CD14-positive monocyte (primary cell): ENCODE data around the gene MEF2B. TPM values are rescaled to one million over a fixed set of nuclear protein-coding genes. Genes with fewer than 3 reads are reported as not detected.

ENCODE experiments used
- DNase-seq, 3 donors: peaks; one replicate each; pipeline ENCODE4 v3.0.0-alpha.2; 2011 to 2022
- H2AFZ ChIP-seq: 2 replicates; pipeline ENCODE4 v1.6.0; 2012; ENCODE audit warnings: mild to moderate bottlenecking, low read depth, low read length, inconsistent platforms; ENCODE audit not compliant: insufficient read depth, poor library complexity, severe bottlenecking
- H3K27ac ChIP-seq, 2 donors: 1 replicate in 1 of 2; 2 replicates in 1 of 2; pipeline ENCODE4 v1.5.1; 2012 to 2013; ENCODE audit warnings: low read length in 2 of 2, control low read depth in 1 of 2, inconsistent platforms in 1 of 2, low read depth in 1 of 2, mild to moderate bottlenecking in 1 of 2
- H3K27me3 ChIP-seq, 2 donors: one replicate each; pipeline versions ENCODE4 v1.6.0 to v1.6.1; 2011 to 2013; ENCODE audit warnings: low read length in 2 of 2; ENCODE audit not compliant: control insufficient read depth in 2 of 2, insufficient read depth in 2 of 2
- H3K36me3 ChIP-seq, 2 donors: replicated peaks in 1 of 2; 1 replicate in 1 of 2; 2 replicates in 1 of 2; pipeline versions ENCODE4 v1.5.1 to v1.6.1; 2012 to 2013; ENCODE audit warnings: low read length in 2 of 2, control low read depth in 1 of 2, inconsistent platforms in 1 of 2, mild to moderate bottlenecking in 1 of 2; ENCODE audit not compliant: insufficient read depth in 2 of 2, control insufficient read depth in 1 of 2
- H3K4me1 ChIP-seq, 2 donors: 1 replicate in 1 of 2; 2 replicates in 1 of 2; pipeline versions ENCODE4 v1.5.1 to v1.6.1; 2012 to 2013; ENCODE audit warnings: low read length in 2 of 2, control low read depth in 1 of 2, inconsistent platforms in 1 of 2, mild to moderate bottlenecking in 1 of 2, moderate library complexity in 1 of 2; ENCODE audit not compliant: insufficient read depth in 2 of 2, control insufficient read depth in 1 of 2
- H3K4me2 ChIP-seq: replicated peaks from 2 replicates; pipeline ENCODE3; 2012; ENCODE audit warnings: low read length, moderate library complexity, mild to moderate bottlenecking; ENCODE audit not compliant: poor library complexity, severe bottlenecking; ENCODE audit errors: extremely low read depth
- H3K4me3 ChIP-seq, 3 experiments: fragments of 200-600 bp in 1 of 3; sonication (generic) in 1 of 3; replicated peaks in 1 of 3; 1 replicate in 2 of 3; 2 replicates in 1 of 3; pipeline ENCODE4 v1.5.1; 2011 to 2013; ENCODE audit warnings: low read length in 3 of 3, mild to moderate bottlenecking in 3 of 3, control low read depth in 2 of 3, low read depth in 2 of 3, inconsistent platforms in 1 of 3, moderate library complexity in 1 of 3
- H3K79me2 ChIP-seq: 2 replicates; pipeline ENCODE4 v1.6.0; 2012; ENCODE audit warnings: mild to moderate bottlenecking, control low read depth, inconsistent platforms, low read length, moderate library complexity; ENCODE audit not compliant: insufficient read depth
- H3K9ac ChIP-seq: 2 replicates; pipeline ENCODE4 v1.6.0; 2017; ENCODE audit warnings: low read length, mild to moderate bottlenecking; ENCODE audit not compliant: insufficient read depth, poor library complexity, severe bottlenecking
- H3K9me3 ChIP-seq, 2 donors: replicated peaks in 1 of 2; 1 replicate in 1 of 2; 2 replicates in 1 of 2; pipeline versions ENCODE4 v1.5.1 to v1.6.1; 2012 to 2013; ENCODE audit warnings: low read length in 2 of 2, control low read depth in 1 of 2; ENCODE audit not compliant: control insufficient read depth in 1 of 2, insufficient read depth in 1 of 2
- H4K20me1 ChIP-seq: 2 replicates; pipeline ENCODE4 v1.6.0; 2012; ENCODE audit warnings: mild to moderate bottlenecking, low read length, control low read depth, moderate library complexity; ENCODE audit not compliant: insufficient read depth
- H3K27ac Mint-ChIP-seq, 7 donors: one replicate each; pipeline ENCODE4 v1.8.0; 2020; ENCODE audit warnings: mild to moderate bottlenecking in 7 of 7, mixed read lengths in 7 of 7, moderate library complexity in 6 of 7, inconsistent platforms in 2 of 7
- H3K27me3 Mint-ChIP-seq, 3 donors: one replicate each; pipeline ENCODE4 v1.8.0; 2021 to 2022; ENCODE audit warnings: low read depth in 3 of 3, mild to moderate bottlenecking in 3 of 3, mixed read lengths in 3 of 3, moderate library complexity in 3 of 3, inconsistent platforms in 1 of 3
- H3K36me3 Mint-ChIP-seq, 2 donors: one replicate each; pipeline ENCODE4 v1.8.0; 2020; ENCODE audit warnings: mixed read lengths in 2 of 2, inconsistent platforms in 1 of 2, mild to moderate bottlenecking in 1 of 2
- H3K4me1 Mint-ChIP-seq: one replicate; pipeline ENCODE4 v1.8.0; 2020; ENCODE audit warnings: mild to moderate bottlenecking, mixed read lengths
- H3K4me3 Mint-ChIP-seq, 2 donors: one replicate each; pipeline ENCODE4 v1.8.0; 2020; ENCODE audit warnings: mild to moderate bottlenecking in 2 of 2, mixed read lengths in 2 of 2, moderate library complexity in 1 of 2
- H3K9me3 Mint-ChIP-seq, 7 donors: one replicate each; pipeline ENCODE4 v1.8.0; 2020 to 2022; ENCODE audit warnings: mixed read lengths in 7 of 7, mild to moderate bottlenecking in 6 of 7, moderate library complexity in 6 of 7, inconsistent platforms in 2 of 7
- CTCF ChIP-seq: fragments of 200-600 bp; IDR thresholded peaks from one replicate; pipeline ENCODE4 v1.8.0; 2022; ENCODE audit warnings: antibody characterized with exemption, mild to moderate bottlenecking
- WGBS: methylation state at CpG from one replicate; pipeline ENCODE4 v1.1.5; 2013; ENCODE audit warnings: missing lambda C conversion rate; ENCODE audit not compliant: insufficient coverage; 5-methylcytosine and 5-hydroxymethylcytosine counted together
- intact Hi-C, 2 donors: fragments of 100-400 bp; cut with micrococcal nuclease; formaldehyde crosslinking; loops; one replicate each; pipeline versions ENCODE4 v1.15.0 to v1.15.1; 2023
- polyA plus RNA-seq, 3 donors: library from polyadenylated mRNA; depleted of rRNA in 1 of 3; unstranded in 2 of 3; stranded (reverse) in 1 of 3; fragments of 300-500 nt in 2 of 3; fragments of >200 nt in 1 of 3; fragmentation: Illumina TruSeq in 2 of 3; gene quantifications; 1 replicate in 2 of 3; 2 replicates in 1 of 3; pipeline ENCODE4 v1.2.3, GENCODE V29; 2012 to 2021

Gene MEF2B
- polyA plus RNA-seq, 3 donors, result 0.15 to 1.8 (median 0.30) TPM

- Mint-ChIP-seq H3K4me1 (no peaks in the 10 kb centered on the region), H3K27ac (no peak overlapping the region), H3K27me3 (no peaks in the 10 kb centered on the region), H3K9me3 (peaks cover 2 to 11% (median 8%) of the 10 kb centered on the region in 7 donors), H3K36me3 (peaks cover 18 to 27% of the 10 kb centered on the region in 2 donors), H3K4me3 (peak overlapping the region in 1 of 2 donors; percentile 21)
- Histone ChIP-seq H3K4me3 (no peak overlapping the region), H3K27me3 (no peaks in the 10 kb centered on the region), H3K9me3 (peaks cover 0 to 3% of the 10 kb centered on the region in 2 donors), H4K20me1 (no peaks in the 10 kb centered on the region), H3K27ac (no peak overlapping the region), H3K36me3 (peaks cover 0 to 5% of the 10 kb centered on the region in 2 donors), H3K79me2 (no peaks in the 10 kb centered on the region), H3K4me2 (no peak overlapping the region), H3K4me1 (no peaks in the 10 kb centered on the region), H2AFZ (no peak overlapping the region), H3K9ac (no peak overlapping the region)
- WGBS, result 98% methylated on average over 31 of the region's 39 CpGs
- no peak for DNase-seq
- intact Hi-C loops, result no loop called here
- TF ChIP-seq CTCF, result no peak
Measured at GRCh38 chr19:19119325-19120237, 50.5 kb downstream of the MEF2B start.

DNA sequence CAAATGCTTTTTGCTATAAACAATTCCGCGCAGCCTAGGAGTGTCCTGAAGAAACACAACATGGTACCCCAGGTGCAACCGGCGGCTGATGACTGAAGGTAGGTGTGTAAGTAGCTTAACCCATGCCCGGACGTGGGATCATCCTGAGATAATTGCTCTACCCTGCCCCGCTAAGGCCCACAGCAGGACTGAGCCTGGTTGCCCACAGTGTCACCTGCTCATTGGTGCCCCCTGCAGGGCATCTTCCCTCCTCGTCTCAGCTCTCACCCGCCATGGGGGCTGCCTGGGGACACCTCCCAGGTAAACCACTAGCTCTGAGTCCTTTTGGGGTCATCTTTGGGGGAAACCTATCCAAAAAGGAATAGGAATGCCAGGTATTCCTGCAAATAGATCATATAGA lies 54.1 kb downstream of the MEF2B start:
- Mint-ChIP-seq H3K27me3 (peaks cover 2 to 4% (median 3%) of the 10 kb centered on the region in 3 donors), H3K9me3 (peaks cover 0 to 4% (median 0%) of the 10 kb centered on the region in 7 donors)
- intact Hi-C loops, result no loop called here

More for the DNA sequence above, 54.1 kb downstream of the MEF2B start:
- Histone ChIP-seq H3K4me1 (no peaks in the 10 kb centered on the region), H2AFZ (no peak overlapping the region), H3K4me3 (no peak overlapping the region), H3K27ac (no peak overlapping the region), H3K9me3 (no peaks in the 10 kb centered on the region), H3K79me2 (no peaks in the 10 kb centered on the region), H3K36me3 (peaks cover 0 to 5% of the 10 kb centered on the region in 2 donors), H3K27me3 (no peaks in the 10 kb centered on the region), H4K20me1 (no peaks in the 10 kb centered on the region), H3K4me2 (no peak overlapping the region), H3K9ac (no peak overlapping the region)
- Mint-ChIP-seq H3K4me3 (no peak overlapping the region), H3K27ac (no peak overlapping the region), H3K4me1 (peaks cover under 1% of the 10 kb centered on the region), H3K36me3 (peaks cover 10 to 12% of the 10 kb centered on the region in 2 donors)
- WGBS, result 88% methylated on average over 7 of the region's 9 CpGs
- TF ChIP-seq CTCF, result peak; percentile 57
- DNase-seq, result peak in 2 of 3 donors; percentile 12 to 22
